HFFc6 (cell line): ENCODE measurements around the gene KCTD11. TPM values are rescaled to one million over a fixed set of nuclear protein-coding genes. Genes with fewer than 3 reads are reported as not detected.
"Not testable (repeated sequence)": the region's sequence is repeated elsewhere in the genome, so short reads cannot be mapped to it uniquely, and the experiment has no call there.

Experiments
- DNase-seq: peaks from one replicate; pipeline ENCODE4 v3.0.0-alpha.2; 2018
- H3K27ac Mint-ChIP-seq: 2 replicates; pipeline ENCODE4 v1.8.0; 2020; ENCODE audit warnings: mild to moderate bottlenecking, mixed read lengths
- H3K27me3 Mint-ChIP-seq: 2 replicates; pipeline ENCODE4 v1.8.0; 2021; ENCODE audit warnings: mild to moderate bottlenecking, moderate library complexity, mixed read lengths; ENCODE audit not compliant: insufficient read depth
- H3K36me3 Mint-ChIP-seq: 2 replicates; pipeline ENCODE4 v1.8.0; 2021; ENCODE audit warnings: low read depth, mixed read lengths
- H3K4me1 Mint-ChIP-seq: 2 replicates; pipeline ENCODE4 v1.8.0; 2020; ENCODE audit warnings: low read depth, mixed read lengths
- H3K4me3 Mint-ChIP-seq: 2 replicates; pipeline ENCODE4 v1.8.0; 2020; ENCODE audit warnings: mild to moderate bottlenecking, moderate library complexity, mixed read lengths
- H3K9me3 Mint-ChIP-seq: 2 replicates; pipeline ENCODE4 v1.8.0; 2020; ENCODE audit warnings: mild to moderate bottlenecking, mixed read lengths
- total RNA-seq, 6 experiments: library from RNA; stranded (reverse); fragmentation: NEBNext Ultra II Directional; extraction: Animal tissue kit (Norgen Biotek cat#: 25700); gene quantifications; 2 replicates in 1 of 6; 3 replicates in 5 of 6; pipeline ENCODE4 v1.2.3, GENCODE V29; 2021
- TF ChIP-seq, protein P1 (sequence below): fragments of 200-600 bp; sonication (generic); IDR thresholded peaks from 2 replicates; pipeline ENCODE4 v1.5.0; 2021; ENCODE audit warnings: antibody characterized with exemption, mild to moderate bottlenecking

Gene KCTD11
- total RNA-seq, 6 experiments from 2014 or later: 11.2 to 14.5 (median 12.6) TPM

DNA sequence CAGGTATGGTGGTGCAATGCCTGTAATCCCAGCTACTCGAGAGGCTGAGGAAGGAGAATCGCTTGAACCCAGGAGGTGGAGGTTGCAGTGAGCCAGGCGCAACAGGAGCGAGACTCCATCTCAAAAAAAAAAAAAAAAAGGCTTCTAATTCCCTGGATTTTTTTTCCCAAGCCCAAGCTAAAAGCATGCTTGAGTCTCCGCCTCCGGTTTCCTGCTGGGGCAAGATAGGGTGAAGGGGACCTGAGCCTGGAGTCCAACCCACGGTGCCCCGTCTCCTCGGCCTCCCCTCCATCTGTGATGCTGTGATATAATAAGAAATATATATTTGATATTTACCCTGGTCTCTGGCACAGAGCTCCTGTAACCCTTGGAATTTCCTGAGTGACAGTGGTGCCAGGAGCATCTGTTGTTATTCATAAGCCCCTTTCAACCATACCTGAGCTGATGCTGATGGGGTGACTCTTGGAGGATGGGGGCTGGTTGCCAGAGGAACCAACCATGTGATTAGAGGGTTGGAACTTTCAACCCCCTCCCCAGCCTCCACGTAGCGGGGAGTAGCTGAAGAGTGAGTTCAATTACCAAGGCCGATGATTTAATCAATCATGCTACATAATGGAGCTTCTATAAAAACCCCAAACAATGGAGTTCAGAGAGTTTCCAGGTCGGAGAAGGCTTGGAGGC lies 16.1 kb downstream of the KCTD11 start:
- TF ChIP-seq, protein P1, sequence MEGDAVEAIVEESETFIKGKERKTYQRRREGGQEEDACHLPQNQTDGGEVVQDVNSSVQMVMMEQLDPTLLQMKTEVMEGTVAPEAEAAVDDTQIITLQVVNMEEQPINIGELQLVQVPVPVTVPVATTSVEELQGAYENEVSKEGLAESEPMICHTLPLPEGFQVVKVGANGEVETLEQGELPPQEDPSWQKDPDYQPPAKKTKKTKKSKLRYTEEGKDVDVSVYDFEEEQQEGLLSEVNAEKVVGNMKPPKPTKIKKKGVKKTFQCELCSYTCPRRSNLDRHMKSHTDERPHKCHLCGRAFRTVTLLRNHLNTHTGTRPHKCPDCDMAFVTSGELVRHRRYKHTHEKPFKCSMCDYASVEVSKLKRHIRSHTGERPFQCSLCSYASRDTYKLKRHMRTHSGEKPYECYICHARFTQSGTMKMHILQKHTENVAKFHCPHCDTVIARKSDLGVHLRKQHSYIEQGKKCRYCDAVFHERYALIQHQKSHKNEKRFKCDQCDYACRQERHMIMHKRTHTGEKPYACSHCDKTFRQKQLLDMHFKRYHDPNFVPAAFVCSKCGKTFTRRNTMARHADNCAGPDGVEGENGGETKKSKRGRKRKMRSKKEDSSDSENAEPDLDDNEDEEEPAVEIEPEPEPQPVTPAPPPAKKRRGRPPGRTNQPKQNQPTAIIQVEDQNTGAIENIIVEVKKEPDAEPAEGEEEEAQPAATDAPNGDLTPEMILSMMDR: no peak
- no peaks in the 10 kb centered on the region for H3K9me3 Mint-ChIP-seq
- H3K4me3 Mint-ChIP-seq: no peak overlapping the region
- H3K4me1 Mint-ChIP-seq: peaks cover 9% of the 10 kb centered on the region
- no peak overlapping the region for H3K27ac Mint-ChIP-seq
- peaks cover 30% of the 10 kb centered on the region for H3K27me3 Mint-ChIP-seq
- H3K36me3 Mint-ChIP-seq: no peaks in the 10 kb centered on the region
- no peak for DNase-seq

DNA sequence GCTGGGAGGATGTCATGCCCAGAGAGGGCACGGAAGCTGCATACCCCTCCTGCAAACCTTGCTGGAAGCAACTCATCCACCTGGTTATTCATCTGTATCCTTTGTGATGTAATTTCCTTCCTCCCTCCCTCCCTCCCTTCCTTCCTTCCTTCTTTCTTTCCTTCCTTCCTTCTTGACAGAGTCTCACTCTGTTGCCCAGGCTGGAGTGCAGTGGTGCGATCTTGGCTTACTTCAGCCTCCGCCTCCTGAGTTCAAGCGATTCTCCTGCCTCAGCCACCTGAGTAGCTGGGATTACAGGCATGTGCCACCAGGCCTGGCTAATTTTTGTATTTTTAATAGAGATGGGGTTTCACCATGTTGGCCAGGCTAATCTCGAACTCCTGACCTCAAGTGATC lies 16.6 kb downstream of the KCTD11 start:
- H3K4me1 Mint-ChIP-seq, H3K27ac Mint-ChIP-seq, H3K36me3 Mint-ChIP-seq: not testable (repeated sequence)

DNA sequence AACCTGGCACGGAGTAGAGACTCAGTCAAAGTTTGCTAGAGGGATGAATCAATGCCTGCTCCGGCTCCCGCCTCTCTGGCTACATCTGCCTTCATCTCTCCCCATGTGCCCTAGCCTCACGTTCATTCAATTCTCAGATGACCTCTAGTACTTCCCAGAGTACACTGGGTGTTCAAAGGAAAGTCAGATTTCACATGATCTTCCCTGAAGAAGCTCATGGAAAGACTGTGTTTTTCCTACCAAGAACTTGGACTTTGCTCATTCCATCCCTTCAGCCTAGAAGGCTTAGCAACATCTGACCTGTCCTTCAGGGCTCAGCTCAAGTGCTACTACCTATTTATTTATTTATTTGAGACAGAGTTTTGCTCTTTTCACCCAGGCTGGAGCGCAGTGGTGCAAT lies 17.9 kb downstream of the KCTD11 start:
- Mint-ChIP-seq H3K4me1 (no peaks in the 10 kb centered on the region), H3K4me3 (no peak overlapping the region), H3K9me3 (no peaks in the 10 kb centered on the region), H3K27ac (no peak overlapping the region), H3K36me3 (no peaks in the 10 kb centered on the region), H3K27me3 (peaks cover 30% of the 10 kb centered on the region)
- TF ChIP-seq, protein P1: no peak
- DNase-seq: no peak

More for the DNA sequence above, 16.6 kb downstream of the KCTD11 start:
- peaks cover 30% of the 10 kb centered on the region for H3K27me3 Mint-ChIP-seq
- H3K4me3 Mint-ChIP-seq, DNase-seq, H3K9me3 Mint-ChIP-seq: not testable (repeated sequence)

DNA sequence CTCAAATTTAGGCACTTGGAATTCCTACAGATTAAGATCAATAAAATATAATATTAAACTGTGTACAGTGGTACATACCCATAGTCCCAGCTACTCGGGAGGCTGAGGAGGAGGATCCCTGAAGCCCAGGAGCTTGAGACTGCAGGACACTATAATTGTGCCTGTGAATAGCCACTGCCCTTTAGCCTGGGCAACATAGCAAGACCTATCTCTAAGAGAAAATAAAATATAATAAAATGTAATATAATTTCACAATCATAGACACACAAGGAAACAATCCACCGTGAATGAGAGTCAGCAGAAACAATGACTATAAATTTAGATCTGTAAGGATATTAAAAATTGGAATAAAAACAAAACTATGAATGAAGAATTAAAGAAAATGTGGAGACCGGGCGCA lies 18.9 kb downstream of the KCTD11 start:
- TF ChIP-seq, protein P1: no peak
- Mint-ChIP-seq H3K27me3 (peaks cover 27% of the 10 kb centered on the region), H3K4me1 (no peaks in the 10 kb centered on the region), H3K4me3 (no peak overlapping the region), H3K27ac (no peak overlapping the region), H3K9me3 (no peaks in the 10 kb centered on the region), H3K36me3 (no peaks in the 10 kb centered on the region)
- DNase-seq: no peak

DNA sequence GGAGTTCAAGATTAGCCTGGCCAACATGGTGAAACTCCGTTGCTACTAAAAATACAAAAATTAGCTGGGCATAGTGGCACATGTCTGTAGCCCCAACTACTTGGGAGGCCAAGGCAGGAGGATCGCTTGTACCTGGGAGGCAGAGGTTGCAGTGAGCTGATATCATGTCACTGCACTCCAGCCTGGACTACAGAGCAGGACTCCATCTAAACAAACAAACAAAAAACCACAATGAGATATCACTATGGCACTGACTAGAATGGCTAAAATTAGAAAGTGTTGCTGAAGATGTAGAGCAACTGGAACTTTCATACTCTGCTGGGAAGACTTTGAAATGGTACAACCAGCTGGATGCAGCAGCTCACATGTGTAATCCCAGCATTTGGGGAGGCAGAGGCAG lies 22.4 kb downstream of the KCTD11 start:
- DNase-seq: no peak
- H3K27ac Mint-ChIP-seq: no peak overlapping the region
- H3K4me1 Mint-ChIP-seq: no peaks in the 10 kb centered on the region
- no peak overlapping the region for H3K4me3 Mint-ChIP-seq
- TF ChIP-seq, protein P1: no peak
- peaks cover 5% of the 10 kb centered on the region for H3K36me3 Mint-ChIP-seq
- H3K27me3 Mint-ChIP-seq: peaks cover 16% of the 10 kb centered on the region
- H3K9me3 Mint-ChIP-seq: peaks cover 5% of the 10 kb centered on the region

DNA sequence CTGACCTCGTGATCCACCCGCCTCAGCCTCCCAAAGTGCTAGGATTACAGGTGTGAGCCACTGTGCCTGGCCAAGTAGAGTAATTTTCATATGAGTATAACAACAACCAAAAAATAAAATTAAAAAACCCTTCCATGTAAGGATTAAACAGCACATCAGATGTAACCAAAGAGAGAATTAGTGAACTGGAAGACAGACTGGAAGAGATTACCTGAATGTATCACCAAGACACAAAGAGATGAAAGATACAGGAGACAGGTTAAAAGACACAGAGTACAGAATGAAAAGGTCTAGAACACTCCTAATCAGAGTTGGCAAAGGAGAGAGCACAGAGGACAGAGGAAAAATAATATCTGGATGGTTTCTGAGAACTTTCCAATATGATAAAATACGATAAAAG lies 27.2 kb downstream of the KCTD11 start:
- TF ChIP-seq, protein P1: no peak
- no peak overlapping the region for H3K4me3 Mint-ChIP-seq
- H3K9me3 Mint-ChIP-seq: peaks cover 11% of the 10 kb centered on the region
- peaks cover 11% of the 10 kb centered on the region for H3K36me3 Mint-ChIP-seq
- H3K4me1 Mint-ChIP-seq: peaks cover 6% of the 10 kb centered on the region
- DNase-seq: no peak
- H3K27ac Mint-ChIP-seq: no peak overlapping the region
- peaks cover 19% of the 10 kb centered on the region for H3K27me3 Mint-ChIP-seq
